Memory B cell (primary cell): ENCODE results near the gene KRT39.
A peak's percentile ranks its signal among the peaks of the same experiment; 100 is the strongest.

Experiments
- ATAC-seq: fragments of 150-1000 bp; cut with Tn5 transposase; 2 replicates; pipeline ENCODE4 v1.10.0; 2021; ENCODE audit warnings: low read depth, mild to moderate bottlenecking, moderate library complexity
- DNase-seq, 2 donors: peaks; one replicate each; pipeline ENCODE4 v3.0.0; 2022; ENCODE audit warnings: low spot score in 2 of 2
- H3K27ac Mint-ChIP-seq: one replicate; pipeline ENCODE4 v1.8.0; 2022; ENCODE audit warnings: mild to moderate bottlenecking, moderate library complexity, mixed read lengths
- H3K27me3 Mint-ChIP-seq: one replicate; pipeline ENCODE4 v1.8.0; 2022; ENCODE audit warnings: mixed read lengths
- H3K36me3 Mint-ChIP-seq: one replicate; pipeline ENCODE4 v1.8.0; 2022; ENCODE audit warnings: mild to moderate bottlenecking, mixed read lengths
- H3K4me1 Mint-ChIP-seq: one replicate; pipeline ENCODE4 v1.8.0; 2022; ENCODE audit warnings: mixed read lengths
- H3K4me3 Mint-ChIP-seq: one replicate; pipeline ENCODE4 v1.8.0; 2022; ENCODE audit warnings: mild to moderate bottlenecking, moderate library complexity, mixed read lengths
- H3K9me3 Mint-ChIP-seq: one replicate; pipeline ENCODE4 v1.8.0; 2022; ENCODE audit warnings: mixed read lengths

The KRT39 gene

GRCh38 chr17:40996829-40997228, 30.1 kb upstream of the KRT39 start:
- Mint-ChIP-seq H3K36me3 (no peaks in the 10 kb centered on the region), H3K4me1 (no peaks in the 10 kb centered on the region), H3K27ac (no peak overlapping the region), H3K9me3 (no peaks in the 10 kb centered on the region), H3K4me3 (no peak overlapping the region), H3K27me3 (peaks cover 13% of the 10 kb centered on the region)
- ATAC-seq = no peak
- DNase-seq = no peak

GRCh38 chr17:40995116-40995515, 28.4 kb upstream of the KRT39 start:
- Mint-ChIP-seq H3K9me3 (no peaks in the 10 kb centered on the region), H3K4me3 (no peak overlapping the region), H3K36me3 (no peaks in the 10 kb centered on the region), H3K27ac (no peak overlapping the region), H3K4me1 (no peaks in the 10 kb centered on the region), H3K27me3 (peaks cover 12% of the 10 kb centered on the region)
- DNase-seq (no peak), ATAC-seq (no peak)

- Mint-ChIP-seq H3K9me3 (no peaks in the 10 kb centered on the region), H3K4me3 (no peak within 1 kb of the TSS), H3K36me3 (no peaks in the 10 kb centered on the region), H3K27me3 (peaks cover 8% of the 10 kb centered on the region), H3K4me1 (no peaks in the 10 kb centered on the region), H3K27ac (no peak within 1 kb of the TSS)
- no peak for ATAC-seq
- DNase-seq = no peak
Observed at GRCh38 chr17:40993839-40994238, 27.1 kb upstream of the KRT39 start, which contains the start of gene KRTAP3-3. Gene KRTAP3-3, minus strand, starts transcription at chr17:40994164. Its CDS starts 67 bp downstream, at chr17:40994097.

- H3K27me3 Mint-ChIP-seq = peaks cover 8% of the 10 kb centered on the region
- H3K36me3 Mint-ChIP-seq = no peaks in the 10 kb centered on the region
- no peak overlapping the region for H3K4me3 Mint-ChIP-seq
- ATAC-seq (no peak), DNase-seq (no peak)
- H3K27ac Mint-ChIP-seq = no peak overlapping the region
- no peaks in the 10 kb centered on the region for H3K4me1 Mint-ChIP-seq
- H3K9me3 Mint-ChIP-seq = no peaks in the 10 kb centered on the region
Observed at GRCh38 chr17:40993084-40993483, 26.3 kb upstream of the KRT39 start.

- Mint-ChIP-seq H3K4me3 (no peak overlapping the region), H3K27ac (no peak overlapping the region), H3K9me3 (no peaks in the 10 kb centered on the region), H3K27me3 (peaks cover 7% of the 10 kb centered on the region), H3K36me3 (no peaks in the 10 kb centered on the region), H3K4me1 (peaks cover 1% of the 10 kb centered on the region)
- DNase-seq (no peak), ATAC-seq (no peak)
Observed at GRCh38 chr17:40992666-40993065, 25.9 kb upstream of the KRT39 start.

- H3K36me3 Mint-ChIP-seq = no peaks in the 10 kb centered on the region
- no peaks in the 10 kb centered on the region for H3K9me3 Mint-ChIP-seq
- DNase-seq = no peak
- peaks cover 9% of the 10 kb centered on the region for H3K27me3 Mint-ChIP-seq
- H3K27ac Mint-ChIP-seq = no peak overlapping the region
- no peak for ATAC-seq
- peaks cover 4% of the 10 kb centered on the region for H3K4me1 Mint-ChIP-seq
- H3K4me3 Mint-ChIP-seq = no peak overlapping the region
Observed at GRCh38 chr17:40986920-40987319, 20.2 kb upstream of the KRT39 start.

GRCh38 chr17:40984226-40984625, 17.5 kb upstream of the KRT39 start, which contains the start of gene KRT40:
Gene KRT40, minus strand, starts transcription at chr17:40984326. Its CDS starts 53 bp downstream, at chr17:40984273.
- ATAC-seq = no peak
- H3K36me3 Mint-ChIP-seq = no peaks in the 10 kb centered on the region
- peaks cover 4% of the 10 kb centered on the region for H3K4me1 Mint-ChIP-seq

GRCh38 chr17:40981115-40981514, 14.4 kb upstream of the KRT39 start:
- Mint-ChIP-seq H3K27me3 (peaks cover 22% of the 10 kb centered on the region), H3K4me1 (no peaks in the 10 kb centered on the region)

More at GRCh38 chr17:40984226-40984625, 17.5 kb upstream of the KRT39 start, which contains the start of gene KRT40:
- Mint-ChIP-seq H3K27ac (no peak within 1 kb of the TSS), H3K4me3 (no peak within 1 kb of the TSS), H3K27me3 (peaks cover 16% of the 10 kb centered on the region), H3K9me3 (no peaks in the 10 kb centered on the region)
- DNase-seq = no peak

GRCh38 chr17:40980596-40980995, 13.8 kb upstream of the KRT39 start:
- Mint-ChIP-seq H3K36me3 (no peaks in the 10 kb centered on the region), H3K4me3 (no peak overlapping the region), H3K4me1 (no peaks in the 10 kb centered on the region), H3K9me3 (no peaks in the 10 kb centered on the region), H3K27ac (no peak overlapping the region), H3K27me3 (peaks cover 23% of the 10 kb centered on the region)
- no peak for DNase-seq
- ATAC-seq = no peak

More at GRCh38 chr17:40981115-40981514, 14.4 kb upstream of the KRT39 start:
- Mint-ChIP-seq H3K9me3 (no peaks in the 10 kb centered on the region), H3K4me3 (no peak overlapping the region), H3K27ac (no peak overlapping the region), H3K36me3 (no peaks in the 10 kb centered on the region)
- DNase-seq = no peak
- ATAC-seq = no peak

GRCh38 chr17:40980117-40980516, 13.4 kb upstream of the KRT39 start:
- H3K9me3 Mint-ChIP-seq = no peaks in the 10 kb centered on the region
- H3K27ac Mint-ChIP-seq = no peak overlapping the region
- no peak overlapping the region for H3K4me3 Mint-ChIP-seq
- no peaks in the 10 kb centered on the region for H3K4me1 Mint-ChIP-seq
- ATAC-seq = no peak
- peaks cover 23% of the 10 kb centered on the region for H3K27me3 Mint-ChIP-seq
- H3K36me3 Mint-ChIP-seq = no peaks in the 10 kb centered on the region
- no peak for DNase-seq

- ATAC-seq (no peak), DNase-seq (no peak)
- Mint-ChIP-seq H3K9me3 (no peaks in the 10 kb centered on the region), H3K27ac (no peak overlapping the region), H3K27me3 (peaks cover 17% of the 10 kb centered on the region), H3K36me3 (no peaks in the 10 kb centered on the region), H3K4me3 (no peak overlapping the region), H3K4me1 (no peaks in the 10 kb centered on the region)
Observed at GRCh38 chr17:40978575-40979151, 11.9 kb upstream of the KRT39 start.

- ATAC-seq = no peak
- peaks cover 19% of the 10 kb centered on the region for H3K27me3 Mint-ChIP-seq
- H3K27ac Mint-ChIP-seq = no peak overlapping the region
- no peaks in the 10 kb centered on the region for H3K9me3 Mint-ChIP-seq
- H3K4me1 Mint-ChIP-seq = no peaks in the 10 kb centered on the region
- no peak overlapping the region for H3K4me3 Mint-ChIP-seq
- H3K36me3 Mint-ChIP-seq = no peaks in the 10 kb centered on the region
- DNase-seq = no peak
Observed at GRCh38 chr17:40975516-40975915, 8.8 kb upstream of the KRT39 start.

- Mint-ChIP-seq H3K36me3 (no peaks in the 10 kb centered on the region), H3K4me3 (no peak overlapping the region), H3K27me3 (peaks cover 12% of the 10 kb centered on the region), H3K4me1 (no peaks in the 10 kb centered on the region), H3K9me3 (no peaks in the 10 kb centered on the region), H3K27ac (no peak overlapping the region)
- DNase-seq = no peak
- ATAC-seq = no peak
Observed at GRCh38 chr17:40974366-40974765, 7.6 kb upstream of the KRT39 start.

GRCh38 chr17:40967582-40967981, 834 bp upstream of the KRT39 start:
- Mint-ChIP-seq H3K27me3 (peaks cover 5% of the 10 kb centered on the region), H3K4me3 (no peak overlapping the region)
- no peak for ATAC-seq

GRCh38 chr17:40963838-40964237, 2.9 kb downstream of the KRT39 start:
- H3K9me3 Mint-ChIP-seq = peaks cover 1% of the 10 kb centered on the region
- H3K4me1 Mint-ChIP-seq = peaks cover 6% of the 10 kb centered on the region
- H3K27me3 Mint-ChIP-seq = peaks cover 6% of the 10 kb centered on the region
- no peak overlapping the region for H3K27ac Mint-ChIP-seq
- DNase-seq (no peak), ATAC-seq (peak; percentile 39)
- H3K36me3 Mint-ChIP-seq = no peaks in the 10 kb centered on the region
- H3K4me3 Mint-ChIP-seq = no peak overlapping the region

More at GRCh38 chr17:40967582-40967981, 834 bp upstream of the KRT39 start:
- no peaks in the 10 kb centered on the region for H3K36me3 Mint-ChIP-seq
- peaks cover 1% of the 10 kb centered on the region for H3K9me3 Mint-ChIP-seq
- no peak overlapping the region for H3K27ac Mint-ChIP-seq
- H3K4me1 Mint-ChIP-seq = peaks cover 3% of the 10 kb centered on the region
- DNase-seq = no peak
